ENCODE data around the gene ITGA4. TPM values are rescaled to one million over a fixed set of nuclear protein-coding genes. Genes with fewer than 3 reads are reported as not detected.

Gene ITGA4
- total and polyA plus RNA-seq, 12 donors, result 0.37 to 14.5 (median 3.6) TPM

- H3K4me3 ChIP-seq, result no peak overlapping the region
- H3K9me3 ChIP-seq (replicated peaks in 1 of 3), result no peaks in the 10 kb centered on the region
- WGBS, 4 donors, result 43 to 49% (median 47%) methylated on average over 2 of the region's 2 CpGs
- no peaks in the 10 kb centered on the region for H3K4me1 ChIP-seq (replicated peaks in 1 of 2)
- TF ChIP-seq CTCF (IDR thresholded peaks at IDR 0.05) (no peak), POLR2A (IDR thresholded peaks at IDR 0.05) (no peak)
- DNase-seq, result no peak
- H3K27me3 ChIP-seq, result no peaks in the 10 kb centered on the region
- intact Hi-C loops (cut with DNase I), result no loop called here
- H3K27ac ChIP-seq, result no peak overlapping the region
- no peaks in the 10 kb centered on the region for H3K36me3 ChIP-seq (replicated peaks in 1 of 2)
These were observed 30.5 kb upstream of the ITGA4 start for GRCh38 chr2:181426672-181427071.

GRCh38 chr2:181430406-181431118 lies 26.6 kb upstream of the ITGA4 start:
- DNase-seq, result peak in 1 of 7 donors; percentile 2
- Histone ChIP-seq H3K27ac (no peak overlapping the region), H3K4me3 (no peak overlapping the region), H3K27me3 (no peaks in the 10 kb centered on the region), H3K36me3 (replicated peaks in 1 of 2) (no peaks in the 10 kb centered on the region), H3K4me1 (replicated peaks in 1 of 2) (no peaks in the 10 kb centered on the region), H3K9me3 (replicated peaks in 1 of 3) (no peaks in the 10 kb centered on the region)
- no peak for TF ChIP-seq POLR2A (IDR thresholded peaks at IDR 0.05)
- TF ChIP-seq CTCF (IDR thresholded peaks at IDR 0.05), result peak in 3 of 6 experiments; percentile 17 to 32 (median 22)
- intact Hi-C loops (cut with DNase I), result no loop called here
- WGBS, 4 donors, result 31 to 42% (median 37%) methylated on average over 3 of the region's 3 CpGs

GRCh38 chr2:181431674-181432073 lies 25.5 kb upstream of the ITGA4 start:
- intact Hi-C loops (cut with DNase I), result no loop called here
- Histone ChIP-seq H3K9me3 (replicated peaks in 1 of 3) (no peaks in the 10 kb centered on the region), H3K36me3 (replicated peaks in 1 of 2) (no peaks in the 10 kb centered on the region), H3K27ac (no peak overlapping the region), H3K4me1 (replicated peaks in 1 of 2) (no peaks in the 10 kb centered on the region), H3K4me3 (no peak overlapping the region), H3K27me3 (no peaks in the 10 kb centered on the region)
- no peak for DNase-seq
- TF ChIP-seq CTCF (IDR thresholded peaks at IDR 0.05) (no peak), POLR2A (IDR thresholded peaks at IDR 0.05) (no peak)

GRCh38 chr2:181438261-181438660 lies 18.9 kb upstream of the ITGA4 start:
- DNase-seq, result no peak
- Histone ChIP-seq H3K27ac (no peak overlapping the region), H3K9me3 (replicated peaks in 1 of 3) (no peaks in the 10 kb centered on the region), H3K4me3 (no peak overlapping the region), H3K36me3 (replicated peaks in 1 of 2) (no peaks in the 10 kb centered on the region), H3K4me1 (replicated peaks in 1 of 2) (no peaks in the 10 kb centered on the region), H3K27me3 (no peaks in the 10 kb centered on the region)
- intact Hi-C loops (cut with DNase I), result no loop called here
- TF ChIP-seq POLR2A (IDR thresholded peaks at IDR 0.05) (no peak), CTCF (IDR thresholded peaks at IDR 0.05) (no peak)
- WGBS, 4 donors, result 13 to 23% (median 22%) methylated on average over 1 of the region's 1 CpG
